SH-SY5Y (cell line): ENCODE data around the gene SOX9.

ENCODE experiments used
- GATA2 ChIP-seq: IDR thresholded peaks from 2 replicates; pipeline ENCODE4 v1.6.1; 2011; ENCODE audit warnings: mild to moderate bottlenecking, low read depth, low read length
- GATA3 ChIP-seq: IDR thresholded peaks from 2 replicates; pipeline ENCODE4 v1.6.1; 2011; ENCODE audit warnings: low read depth, mild to moderate bottlenecking, low read length, moderate library complexity

DNA sequence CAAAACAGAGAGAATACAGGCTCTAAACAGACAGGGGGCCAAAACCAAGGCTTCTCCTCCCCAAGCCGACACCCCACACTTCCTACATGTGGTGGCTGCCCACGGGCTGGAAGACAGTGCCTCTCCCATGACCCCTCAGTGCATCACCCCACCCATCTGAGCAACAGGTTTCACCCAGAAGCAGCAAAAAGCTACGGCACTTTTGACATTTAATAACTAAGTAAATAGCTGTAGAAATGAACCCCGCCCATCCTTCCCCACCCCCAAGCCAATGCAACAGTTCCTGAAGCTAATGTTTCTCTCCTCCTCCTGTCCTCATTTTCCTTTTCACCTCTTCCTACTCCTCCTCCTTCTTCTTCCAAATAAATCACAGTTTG, 9.9 kb upstream of the SOX9 start:
- TF ChIP-seq GATA2 (no peak), GATA3 (no peak)
